ENCODE results near the gene TFAP2A.

The TFAP2A gene

GRCh38 chr6:10404107-10404798, 10.6 kb downstream of the TFAP2A start:
- peak overlapping the region; percentile 60 for H3K4me3 ChIP-seq (ENCODE audit: low read depth, low read length)
- no peak for DNase-seq (ENCODE audit: low read depth, low spot score)
- CTCF ChIA-PET, result interaction anchor here (0.6 to 1.0 kb wide), 3 partner anchors 12 to 146 kb away, joined by 3 to 5 read pairs (median 3); no protein-coding TSS in a partner anchor
- POLR2A ChIA-PET, result interaction anchor here (1.0 kb wide), 1 partner anchor 11 kb away, joined by 7 read pairs; the partner anchor contains the start of gene TFAP2A
- TF ChIP-seq CTCF (IDR thresholded peaks at IDR 0.05; ENCODE audit: insufficient read depth, low read length, missing control alignments), result peak; percentile 48

GRCh38 chr6:10403385-10404106, 11.3 kb downstream of the TFAP2A start:
- CTCF ChIA-PET, result interaction anchor here (0.6 kb wide), 2 partner anchors 35 to 146 kb away, joined by 3 read pairs; no protein-coding TSS in a partner anchor
- no peak for TF ChIP-seq CTCF (IDR thresholded peaks at IDR 0.05; ENCODE audit: insufficient read depth, low read length, missing control alignments)
- H3K4me3 ChIP-seq (ENCODE audit: low read depth, low read length), result peak overlapping the region; percentile 60
- peak; percentile 67 for DNase-seq (ENCODE audit: low read depth, low spot score)
- POLR2A ChIA-PET, result interaction anchor here (1.0 kb wide), 1 partner anchor 12 kb away, joined by 7 read pairs; the partner anchor contains the start of gene TFAP2A

- ChIA-PET CTCF (interaction anchor here (1.2 kb wide), 1 partner anchor 10 kb away, joined by 6 read pairs; no protein-coding TSS in a partner anchor), POLR2A (no interaction called here)
- H3K4me3 ChIP-seq (ENCODE audit: low read depth, low read length), result no peak overlapping the region
- no peak for DNase-seq (ENCODE audit: low read depth, low spot score)
- TF ChIP-seq CTCF (IDR thresholded peaks at IDR 0.05; ENCODE audit: insufficient read depth, low read length, missing control alignments), result no peak
Measured at GRCh38 chr6:10402648-10403311, 12.1 kb downstream of the TFAP2A start.

- ChIA-PET CTCF (interaction anchor here (1.2 kb wide), 1 partner anchor 11 kb away, joined by 6 read pairs; no protein-coding TSS in a partner anchor), POLR2A (no interaction called here)
- no peak overlapping the region for H3K4me3 ChIP-seq (ENCODE audit: low read depth, low read length)
- TF ChIP-seq CTCF (IDR thresholded peaks at IDR 0.05; ENCODE audit: insufficient read depth, low read length, missing control alignments), result no peak
- DNase-seq (ENCODE audit: low read depth, low spot score), result no peak
Measured at GRCh38 chr6:10401632-10402223, 13.1 kb downstream of the TFAP2A start.

- ChIA-PET CTCF (no interaction called here), POLR2A (no interaction called here)
- H3K4me3 ChIP-seq (ENCODE audit: low read depth, low read length), result no peak overlapping the region
Measured at GRCh38 chr6:10401004-10401536, 13.8 kb downstream of the TFAP2A start.

More at GRCh38 chr6:10401004-10401536, 13.8 kb downstream of the TFAP2A start:
- DNase-seq (ENCODE audit: low read depth, low spot score), result no peak
- TF ChIP-seq CTCF (IDR thresholded peaks at IDR 0.05; ENCODE audit: insufficient read depth, low read length, missing control alignments), result no peak
